ENCODE measurements around the gene GPAM.
"Not testable (repeated sequence)": the region's sequence is repeated elsewhere in the genome, so short reads cannot be mapped to it uniquely, and the experiment has no call there.

The GPAM gene

GRCh38 chr10:112131346-112131745 lies 52.2 kb downstream of the GPAM start:
- H3K36me3 ChIP-seq (ENCODE audit: insufficient read depth, low read length) = no peaks in the 10 kb centered on the region
- no peaks in the 10 kb centered on the region for H3K9me3 ChIP-seq (ENCODE audit: low read length)
- peaks cover 7% of the 10 kb centered on the region for H3K27me3 ChIP-seq (ENCODE audit: insufficient read depth, low read length)
- H3K4me1 ChIP-seq (ENCODE audit: insufficient read depth, low read length) = no peaks in the 10 kb centered on the region
- no peak overlapping the region for H3K4me3 ChIP-seq (ENCODE audit: low read length)
- no peak overlapping the region for H2AFZ ChIP-seq (ENCODE audit: low read depth, low read length)

GRCh38 chr10:112126901-112127300 lies 56.7 kb downstream of the GPAM start:
- peaks cover 4% of the 10 kb centered on the region for H3K27me3 ChIP-seq (ENCODE audit: insufficient read depth, low read length)
- no peaks in the 10 kb centered on the region for H3K4me1 ChIP-seq (ENCODE audit: insufficient read depth, low read length)
- no peak overlapping the region for H3K4me3 ChIP-seq (ENCODE audit: low read length)
- no peaks in the 10 kb centered on the region for H3K9me3 ChIP-seq (ENCODE audit: low read length)
- H2AFZ ChIP-seq (ENCODE audit: low read depth, low read length) = no peak overlapping the region
- H3K36me3 ChIP-seq (ENCODE audit: insufficient read depth, low read length) = no peaks in the 10 kb centered on the region

GRCh38 chr10:112126172-112126571 lies 57.4 kb downstream of the GPAM start:
- Histone ChIP-seq H3K4me1 (ENCODE audit: insufficient read depth, low read length) (no peaks in the 10 kb centered on the region), H2AFZ (ENCODE audit: low read depth, low read length) (no peak overlapping the region), H3K4me3 (ENCODE audit: low read length) (no peak overlapping the region), H3K27me3 (ENCODE audit: insufficient read depth, low read length) (peaks cover 3% of the 10 kb centered on the region), H3K36me3 (ENCODE audit: insufficient read depth, low read length) (no peaks in the 10 kb centered on the region), H3K9me3 (ENCODE audit: low read length) (no peaks in the 10 kb centered on the region)

- H3K27me3 ChIP-seq (ENCODE audit: insufficient read depth, low read length) = peaks cover 3% of the 10 kb centered on the region
- H3K36me3 ChIP-seq (ENCODE audit: insufficient read depth, low read length) = no peaks in the 10 kb centered on the region
- H3K4me3 ChIP-seq (ENCODE audit: low read length) = no peak overlapping the region
- H3K4me1 ChIP-seq (ENCODE audit: insufficient read depth, low read length) = no peaks in the 10 kb centered on the region
- H3K9me3 ChIP-seq (ENCODE audit: low read length) = no peaks in the 10 kb centered on the region
- H2AFZ ChIP-seq (ENCODE audit: low read depth, low read length) = no peak overlapping the region
These were observed 58.7 kb downstream of the GPAM start for GRCh38 chr10:112124866-112125265.

GRCh38 chr10:112122827-112123226 lies 60.7 kb downstream of the GPAM start:
- H2AFZ ChIP-seq (ENCODE audit: low read depth, low read length) = no peak overlapping the region
- peaks cover 2% of the 10 kb centered on the region for H3K27me3 ChIP-seq (ENCODE audit: insufficient read depth, low read length)
- no peaks in the 10 kb centered on the region for H3K9me3 ChIP-seq (ENCODE audit: low read length)
- no peaks in the 10 kb centered on the region for H3K36me3 ChIP-seq (ENCODE audit: insufficient read depth, low read length)
- H3K4me1 ChIP-seq (ENCODE audit: insufficient read depth, low read length) = no peaks in the 10 kb centered on the region
- no peak overlapping the region for H3K4me3 ChIP-seq (ENCODE audit: low read length)

- no peak overlapping the region for H3K4me3 ChIP-seq (ENCODE audit: low read length)
These were observed 63.1 kb downstream of the GPAM start for GRCh38 chr10:112120491-112120890.

GRCh38 chr10:112115781-112116385 lies 67.7 kb downstream of the GPAM start:
- Histone ChIP-seq H2AFZ (ENCODE audit: low read depth, low read length) (no peak overlapping the region), H3K36me3 (ENCODE audit: insufficient read depth, low read length) (no peaks in the 10 kb centered on the region), H3K27me3 (ENCODE audit: insufficient read depth, low read length) (no peaks in the 10 kb centered on the region), H3K9me3 (ENCODE audit: low read length) (no peaks in the 10 kb centered on the region), H3K4me3 (ENCODE audit: low read length) (no peak overlapping the region), H3K4me1 (ENCODE audit: insufficient read depth, low read length) (no peaks in the 10 kb centered on the region)

More at GRCh38 chr10:112120491-112120890, 63.1 kb downstream of the GPAM start:
- H3K36me3 ChIP-seq (ENCODE audit: insufficient read depth, low read length) = no peaks in the 10 kb centered on the region
- H3K27me3 ChIP-seq (ENCODE audit: insufficient read depth, low read length) = no peaks in the 10 kb centered on the region
- H3K9me3 ChIP-seq (ENCODE audit: low read length) = no peaks in the 10 kb centered on the region
- H3K4me1 ChIP-seq (ENCODE audit: insufficient read depth, low read length) = no peaks in the 10 kb centered on the region
- no peak overlapping the region for H2AFZ ChIP-seq (ENCODE audit: low read depth, low read length)

- H3K9me3 ChIP-seq (ENCODE audit: low read length); H3K4me1 ChIP-seq (ENCODE audit: insufficient read depth, low read length); H2AFZ ChIP-seq (ENCODE audit: low read depth, low read length); H3K36me3 ChIP-seq (ENCODE audit: insufficient read depth, low read length); H3K4me3 ChIP-seq (ENCODE audit: low read length); H3K27me3 ChIP-seq (ENCODE audit: insufficient read depth, low read length): not testable (repeated sequence)
These were observed 73.8 kb downstream of the GPAM start for GRCh38 chr10:112109779-112110178.

Data from neuron (in vitro differentiated cells).